ENCODE measurements around the gene ICA1.

The ICA1 gene

DNA sequence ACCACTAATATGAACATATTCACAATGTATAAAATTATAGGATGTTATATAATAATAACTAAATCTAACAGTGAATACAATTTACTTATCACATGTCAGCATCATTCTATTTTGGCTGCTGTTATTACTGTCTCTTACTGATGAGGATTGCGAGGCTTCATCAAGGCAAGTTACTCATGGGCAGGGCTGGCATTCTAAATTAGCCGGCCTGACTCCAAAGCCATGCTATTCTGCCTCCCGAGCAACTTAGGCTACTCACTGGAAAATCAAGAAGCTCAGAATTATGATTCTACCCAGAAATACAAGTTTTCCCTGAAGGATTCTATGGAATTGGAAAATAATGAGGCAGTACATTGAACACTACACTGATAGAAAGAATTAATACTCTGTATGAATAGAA, 101.7 kb downstream of the ICA1 start:
- H3K27me3 ChIP-seq (ENCODE audit: insufficient read depth, low read length), result 0 out of 2 replicates have a peak, but pooled peaks cover 4% of the 10 kb centered on the region
- no peak overlapping the region for H2AFZ ChIP-seq (ENCODE audit: low read length, unreplicated experiment)
- no peaks in the 10 kb centered on the region for H3K36me3 ChIP-seq (ENCODE audit: insufficient read depth, low read length)
- no peaks in the 10 kb centered on the region for H3K4me1 ChIP-seq (ENCODE audit: control insufficient read depth, insufficient read depth, low read length, unreplicated experiment)
- no peak overlapping the region for H3K27ac ChIP-seq (ENCODE audit: low read depth, low read length)
- H3K4me3 ChIP-seq (ENCODE audit: low read depth, low read length), result no peak overlapping the region
- H3K79me2 ChIP-seq (ENCODE audit: control insufficient read depth, insufficient read depth, low read length, unreplicated experiment), result no peaks in the 10 kb centered on the region

DNA sequence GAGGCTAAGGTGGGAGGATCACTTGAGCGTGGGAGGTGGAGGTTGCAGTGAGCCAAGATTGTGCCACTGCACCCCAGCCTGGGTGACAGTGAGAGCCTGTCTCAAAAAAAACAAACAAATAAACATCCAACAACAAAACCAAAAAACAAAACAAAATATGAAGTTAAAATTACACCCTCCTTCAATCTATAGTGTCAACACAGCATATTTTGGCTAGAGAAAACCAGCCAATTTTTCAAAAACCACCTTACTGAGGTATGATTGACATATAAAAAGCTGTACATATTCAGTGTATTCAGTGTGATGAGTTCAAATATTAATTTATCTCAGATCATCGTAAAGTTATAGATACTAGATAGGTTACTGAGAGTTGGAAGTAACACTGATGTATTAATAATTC, 102.4 kb downstream of the ICA1 start:
- peaks cover 6% of the 10 kb centered on the region; the same call in 1 of the 2 replicates for H3K27me3 ChIP-seq (ENCODE audit: insufficient read depth, low read length)
- no peak overlapping the region for H2AFZ ChIP-seq (ENCODE audit: low read length, unreplicated experiment)
- H3K4me3 ChIP-seq (ENCODE audit: low read depth, low read length), result no peak overlapping the region

DNA sequence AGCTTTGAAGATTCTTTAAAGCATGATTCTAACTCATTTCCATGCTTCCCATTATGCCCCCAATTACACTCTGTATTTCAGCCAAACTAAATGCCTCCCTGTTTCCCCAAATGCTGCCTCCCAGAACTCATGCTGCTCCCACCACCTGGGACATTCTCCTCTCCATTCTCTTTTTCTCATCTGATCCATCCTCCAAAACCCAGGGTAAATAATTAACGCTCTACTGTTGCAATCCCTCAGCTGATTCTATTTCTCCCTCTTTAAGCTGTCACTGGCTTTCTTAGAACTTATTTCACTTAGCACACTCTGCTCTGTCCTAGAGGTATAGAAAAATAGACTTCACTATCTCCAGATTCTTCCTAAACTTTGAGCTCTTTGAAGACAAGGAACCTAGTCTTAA, 104.7 kb downstream of the ICA1 start:
- Histone ChIP-seq H3K79me2 (ENCODE audit: control insufficient read depth, insufficient read depth, low read length, unreplicated experiment) (no peaks in the 10 kb centered on the region), H3K4me1 (ENCODE audit: control insufficient read depth, insufficient read depth, low read length, unreplicated experiment) (no peaks in the 10 kb centered on the region), H3K27me3 (ENCODE audit: insufficient read depth, low read length) (peaks cover 6% of the 10 kb centered on the region; the same call in 1 of the 2 replicates), H3K27ac (ENCODE audit: low read depth, low read length) (no peak overlapping the region), H3K36me3 (ENCODE audit: insufficient read depth, low read length) (no peaks in the 10 kb centered on the region), H2AFZ (ENCODE audit: low read length, unreplicated experiment) (no peak overlapping the region), H3K4me3 (ENCODE audit: low read depth, low read length) (no peak overlapping the region)

More for the DNA sequence above, 102.4 kb downstream of the ICA1 start:
- H3K79me2 ChIP-seq (ENCODE audit: control insufficient read depth, insufficient read depth, low read length, unreplicated experiment), result no peaks in the 10 kb centered on the region
- H3K36me3 ChIP-seq (ENCODE audit: insufficient read depth, low read length), result no peaks in the 10 kb centered on the region
- H3K4me1 ChIP-seq (ENCODE audit: control insufficient read depth, insufficient read depth, low read length, unreplicated experiment), result no peaks in the 10 kb centered on the region
- no peak overlapping the region for H3K27ac ChIP-seq (ENCODE audit: low read depth, low read length)

DNA sequence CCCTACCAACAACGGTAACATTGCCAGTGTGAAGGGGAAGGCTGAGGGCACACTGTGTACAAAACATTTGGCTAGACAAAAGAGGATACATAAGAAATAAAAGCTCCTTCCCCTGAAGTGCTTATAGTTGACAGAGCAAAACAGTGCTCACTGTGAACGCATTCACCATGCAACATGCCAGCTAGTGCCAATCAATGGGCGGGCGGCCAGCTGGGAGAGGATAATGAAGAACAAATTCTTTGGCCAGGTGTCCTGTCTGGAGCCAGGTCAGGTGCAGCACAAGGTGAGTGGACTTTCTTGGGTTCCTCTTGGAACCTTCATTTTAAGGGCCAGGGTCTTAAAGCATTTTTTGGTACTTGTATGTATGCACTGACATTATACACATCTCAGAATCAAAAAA, 106.1 kb downstream of the ICA1 start:
- Histone ChIP-seq H2AFZ (ENCODE audit: low read length, unreplicated experiment) (no peak overlapping the region), H3K27me3 (ENCODE audit: insufficient read depth, low read length) (peaks cover 6% of the 10 kb centered on the region; the same call in 1 of the 2 replicates), H3K79me2 (ENCODE audit: control insufficient read depth, insufficient read depth, low read length, unreplicated experiment) (no peaks in the 10 kb centered on the region), H3K4me3 (ENCODE audit: low read depth, low read length) (no peak overlapping the region), H3K36me3 (ENCODE audit: insufficient read depth, low read length) (no peaks in the 10 kb centered on the region), H3K4me1 (ENCODE audit: control insufficient read depth, insufficient read depth, low read length, unreplicated experiment) (no peaks in the 10 kb centered on the region), H3K27ac (ENCODE audit: low read depth, low read length) (no peak overlapping the region)

DNA sequence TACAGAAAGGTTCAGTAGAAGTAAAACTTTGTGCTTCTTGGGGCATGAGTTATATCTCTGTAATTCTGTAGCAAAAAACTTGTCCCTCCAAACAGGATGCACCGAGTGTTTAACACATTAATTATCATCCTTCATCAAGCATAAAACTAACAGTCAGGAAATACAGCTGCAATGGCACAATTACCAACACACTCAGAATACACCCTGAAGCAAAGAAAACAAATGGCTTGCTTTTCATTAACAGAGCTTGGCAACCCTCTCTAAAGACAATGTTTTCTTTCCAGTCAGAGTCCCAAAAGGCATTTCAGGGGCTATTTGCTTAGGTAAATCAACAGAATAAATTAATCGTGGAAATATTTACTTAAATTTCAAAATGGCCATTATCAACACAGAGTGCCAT, 107.7 kb downstream of the ICA1 start:
- Histone ChIP-seq H2AFZ (ENCODE audit: low read length, unreplicated experiment) (no peak overlapping the region), H3K79me2 (ENCODE audit: control insufficient read depth, insufficient read depth, low read length, unreplicated experiment) (no peaks in the 10 kb centered on the region), H3K4me3 (ENCODE audit: low read depth, low read length) (no peak overlapping the region), H3K27ac (ENCODE audit: low read depth, low read length) (no peak overlapping the region), H3K27me3 (ENCODE audit: insufficient read depth, low read length) (peaks cover 6% of the 10 kb centered on the region; the same call in 1 of the 2 replicates), H3K36me3 (ENCODE audit: insufficient read depth, low read length) (no peaks in the 10 kb centered on the region), H3K4me1 (ENCODE audit: control insufficient read depth, insufficient read depth, low read length, unreplicated experiment) (no peaks in the 10 kb centered on the region)

DNA sequence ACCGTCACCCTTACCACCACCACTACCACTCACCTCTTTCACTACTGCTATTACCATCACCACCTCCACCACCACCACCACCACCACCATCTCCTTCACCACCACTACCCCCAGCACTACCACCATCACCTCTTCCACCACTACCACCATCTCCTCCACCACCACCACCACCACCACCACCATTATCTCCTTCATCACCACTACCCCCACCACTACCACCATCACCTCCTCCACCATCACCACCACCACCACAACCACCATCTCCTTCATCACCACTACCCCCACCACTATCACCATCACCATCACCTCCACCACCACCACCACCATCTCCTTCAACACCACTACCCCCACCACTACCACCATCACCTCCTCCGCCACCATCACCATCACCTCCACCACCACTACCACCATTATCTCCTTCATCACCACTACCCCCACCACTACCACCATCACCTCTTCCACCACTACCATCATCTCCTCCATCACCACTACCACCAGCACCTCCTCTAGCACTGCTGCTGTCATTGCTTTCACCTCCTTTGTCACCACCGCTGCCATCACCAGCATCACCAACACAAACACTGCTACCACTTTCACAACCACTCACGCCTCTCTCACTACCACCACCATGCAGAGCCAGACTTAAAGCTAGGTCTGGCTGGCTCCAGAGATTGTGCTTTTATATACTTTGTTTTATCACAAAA, 109.3 kb downstream of the ICA1 start:
- no peaks in the 10 kb centered on the region for H3K79me2 ChIP-seq (ENCODE audit: control insufficient read depth, insufficient read depth, low read length, unreplicated experiment)
- no peaks in the 10 kb centered on the region for H3K4me1 ChIP-seq (ENCODE audit: control insufficient read depth, insufficient read depth, low read length, unreplicated experiment)
- no peak overlapping the region for H2AFZ ChIP-seq (ENCODE audit: low read length, unreplicated experiment)
- H3K27ac ChIP-seq (ENCODE audit: low read depth, low read length), result no peak overlapping the region
- no peaks in the 10 kb centered on the region for H3K36me3 ChIP-seq (ENCODE audit: insufficient read depth, low read length)
- no peak overlapping the region for H3K4me3 ChIP-seq (ENCODE audit: low read depth, low read length)
- peaks cover 6% of the 10 kb centered on the region; the same call in 1 of the 2 replicates for H3K27me3 ChIP-seq (ENCODE audit: insufficient read depth, low read length)

DNA sequence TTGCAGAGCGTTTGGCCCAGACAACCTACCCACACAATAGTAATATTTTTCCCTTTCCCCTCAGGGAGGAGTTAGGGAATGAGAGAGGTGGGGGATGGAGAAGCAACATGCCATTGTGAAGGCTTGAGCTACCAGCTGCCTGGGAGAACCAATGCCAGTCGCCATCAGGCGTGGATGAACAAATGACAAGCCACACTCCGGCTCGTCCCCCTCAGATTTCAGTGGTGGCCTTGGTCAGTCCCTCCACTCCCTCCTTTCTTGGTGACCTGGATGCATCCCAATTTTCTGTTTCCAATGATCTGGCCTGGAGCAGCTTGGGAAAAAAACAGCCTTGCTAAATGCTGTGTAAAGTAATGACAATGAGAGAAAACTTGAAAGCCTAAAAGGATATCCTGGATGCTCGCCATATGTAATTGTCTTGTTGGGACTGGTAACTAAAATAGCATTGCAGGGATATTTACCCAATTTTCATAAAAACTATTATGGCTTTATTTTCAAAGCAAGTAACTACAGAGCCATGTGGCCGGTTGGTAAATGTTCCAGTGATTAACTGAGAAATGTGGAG, 110.7 kb downstream of the ICA1 start:
- H3K4me3 ChIP-seq (ENCODE audit: low read depth, low read length), result no peak overlapping the region
- no peaks in the 10 kb centered on the region for H3K36me3 ChIP-seq (ENCODE audit: insufficient read depth, low read length)
- no peaks in the 10 kb centered on the region for H3K79me2 ChIP-seq (ENCODE audit: control insufficient read depth, insufficient read depth, low read length, unreplicated experiment)
- no peaks in the 10 kb centered on the region for H3K4me1 ChIP-seq (ENCODE audit: control insufficient read depth, insufficient read depth, low read length, unreplicated experiment)
- no peak overlapping the region for H3K27ac ChIP-seq (ENCODE audit: low read depth, low read length)
- H3K27me3 ChIP-seq (ENCODE audit: insufficient read depth, low read length), result peaks cover 2% of the 10 kb centered on the region; the same call in 1 of the 2 replicates
- no peak overlapping the region for H2AFZ ChIP-seq (ENCODE audit: low read length, unreplicated experiment)

DNA sequence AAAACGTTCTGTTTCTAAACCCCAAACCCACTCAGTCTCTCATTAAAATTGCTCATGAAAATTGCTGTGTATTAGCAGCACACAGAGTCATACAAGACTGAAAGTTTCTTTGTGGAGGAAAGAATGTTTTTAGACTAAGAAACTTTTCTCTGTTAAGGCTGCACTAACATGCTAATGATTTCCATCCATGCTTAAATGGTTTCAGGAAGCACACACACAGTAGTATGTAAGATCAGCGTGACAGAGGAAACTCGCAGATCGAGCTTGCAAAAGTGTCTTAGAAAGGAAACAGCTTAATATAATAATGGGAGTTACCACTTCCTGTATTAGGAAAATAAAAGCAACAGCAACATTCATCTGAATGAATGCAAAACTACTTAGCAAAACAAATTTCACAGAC, 112.7 kb downstream of the ICA1 start:
- Histone ChIP-seq H3K27ac (ENCODE audit: low read depth, low read length) (no peak overlapping the region), H3K4me1 (ENCODE audit: control insufficient read depth, insufficient read depth, low read length, unreplicated experiment) (no peaks in the 10 kb centered on the region), H2AFZ (ENCODE audit: low read length, unreplicated experiment) (no peak overlapping the region)

DNA sequence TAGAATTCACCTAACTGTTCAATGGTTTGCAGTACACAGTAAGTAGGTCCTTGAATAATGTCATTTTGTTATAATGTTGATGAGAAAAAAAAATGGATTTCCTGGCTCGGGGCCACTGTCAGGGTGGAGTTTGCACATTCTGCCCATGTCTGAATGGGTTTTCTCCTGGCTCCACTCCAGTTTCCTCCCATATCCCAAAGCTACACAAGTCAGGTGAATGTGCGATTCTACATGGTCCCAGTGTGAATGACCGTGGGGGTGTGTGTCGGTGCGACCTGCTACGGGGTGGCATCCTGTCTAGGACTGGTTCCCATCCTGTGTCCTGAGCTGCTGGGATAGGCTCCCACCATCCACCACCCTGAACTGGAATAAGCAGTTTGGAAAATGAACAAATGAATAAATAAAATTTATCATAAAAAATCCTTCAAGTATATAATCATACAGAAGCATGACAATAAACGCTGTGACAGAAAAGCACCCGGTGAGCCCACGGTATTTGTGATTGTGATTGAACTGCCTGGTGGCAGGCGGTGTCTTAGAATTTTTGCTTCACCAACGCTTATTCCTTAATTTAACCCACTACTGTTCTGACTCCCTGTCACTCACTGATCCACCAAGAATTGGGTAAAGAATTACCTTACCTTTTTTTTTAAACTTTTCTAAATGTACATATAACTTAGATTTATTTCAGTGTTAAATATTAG, 114.1 kb downstream of the ICA1 start:
- H3K4me1 ChIP-seq (ENCODE audit: control insufficient read depth, insufficient read depth, low read length, unreplicated experiment), result no peaks in the 10 kb centered on the region
- H3K36me3 ChIP-seq (ENCODE audit: insufficient read depth, low read length), result no peaks in the 10 kb centered on the region
- H3K79me2 ChIP-seq (ENCODE audit: control insufficient read depth, insufficient read depth, low read length, unreplicated experiment), result no peaks in the 10 kb centered on the region
- H3K27ac ChIP-seq (ENCODE audit: low read depth, low read length), result no peak overlapping the region
- no peak overlapping the region for H3K4me3 ChIP-seq (ENCODE audit: low read depth, low read length)
- no peaks in the 10 kb centered on the region for H3K27me3 ChIP-seq (ENCODE audit: insufficient read depth, low read length)
- H2AFZ ChIP-seq (ENCODE audit: low read length, unreplicated experiment), result no peak overlapping the region

More for the DNA sequence above, 112.7 kb downstream of the ICA1 start:
- H3K36me3 ChIP-seq (ENCODE audit: insufficient read depth, low read length), result no peaks in the 10 kb centered on the region
- no peak overlapping the region for H3K4me3 ChIP-seq (ENCODE audit: low read depth, low read length)
- no peaks in the 10 kb centered on the region for H3K27me3 ChIP-seq (ENCODE audit: insufficient read depth, low read length)
- no peaks in the 10 kb centered on the region for H3K79me2 ChIP-seq (ENCODE audit: control insufficient read depth, insufficient read depth, low read length, unreplicated experiment)

DNA sequence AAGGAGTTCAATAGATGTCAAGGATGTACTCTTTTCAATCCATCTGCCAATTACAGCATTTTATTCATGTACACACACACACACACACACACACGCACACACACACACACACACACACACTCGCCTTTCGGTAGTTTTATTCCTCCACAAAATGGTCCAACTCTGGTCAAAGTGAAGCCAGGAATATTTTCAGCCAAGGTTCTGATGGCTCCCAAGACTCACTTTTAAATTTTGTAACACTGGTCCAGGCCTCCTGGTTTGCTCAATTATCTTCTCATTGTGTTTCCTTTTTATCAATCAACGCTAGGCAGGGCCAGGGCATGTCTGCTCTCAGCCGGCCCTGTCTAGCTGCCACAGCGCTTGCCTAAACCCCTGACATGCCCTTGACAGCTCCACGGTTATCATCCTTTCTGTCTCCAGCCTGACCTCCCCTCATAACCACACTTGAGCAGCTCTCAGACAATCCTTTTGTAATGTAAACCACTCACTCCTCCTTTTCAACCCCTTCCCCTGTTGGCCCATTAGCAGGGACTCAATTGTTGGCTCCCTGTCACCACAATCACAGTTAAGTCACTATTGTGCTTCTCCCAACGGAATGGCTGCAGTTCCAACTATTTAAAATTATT, 115.1 kb downstream of the ICA1 start:
- Histone ChIP-seq H2AFZ (ENCODE audit: low read length, unreplicated experiment) (no peak overlapping the region), H3K36me3 (ENCODE audit: insufficient read depth, low read length) (no peaks in the 10 kb centered on the region), H3K27me3 (ENCODE audit: insufficient read depth, low read length) (no peaks in the 10 kb centered on the region), H3K4me1 (ENCODE audit: control insufficient read depth, insufficient read depth, low read length, unreplicated experiment) (no peaks in the 10 kb centered on the region), H3K4me3 (ENCODE audit: low read depth, low read length) (no peak overlapping the region), H3K27ac (ENCODE audit: low read depth, low read length) (no peak overlapping the region), H3K79me2 (ENCODE audit: control insufficient read depth, insufficient read depth, low read length, unreplicated experiment) (no peaks in the 10 kb centered on the region)
